ENCODE results near the gene TET1.
"Not testable (repeated sequence)": the region's sequence is repeated elsewhere in the genome, so short reads cannot be mapped to it uniquely, and the experiment has no call there.

Gene TET1

DNA sequence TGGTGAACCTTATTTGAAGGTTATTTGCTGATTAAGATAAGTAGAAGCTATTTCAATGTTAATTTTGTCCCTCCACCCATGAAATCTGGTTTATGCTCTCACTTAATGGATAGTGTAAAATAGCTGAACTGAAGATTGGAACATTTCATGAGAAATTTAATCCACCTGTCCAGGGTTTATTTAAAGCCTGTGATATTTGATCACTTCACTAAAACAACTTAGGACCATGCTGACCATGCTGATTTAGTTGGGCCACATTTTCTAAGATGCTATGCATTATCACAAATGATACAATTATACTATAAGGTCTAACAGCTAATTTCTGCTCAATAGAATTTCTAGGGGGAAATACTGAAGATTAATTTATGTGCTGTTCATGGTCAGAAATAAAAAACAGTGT lies 53.8 kb downstream of the TET1 start:
- not testable (repeated sequence) for ATAC-seq, DNase-seq

DNA sequence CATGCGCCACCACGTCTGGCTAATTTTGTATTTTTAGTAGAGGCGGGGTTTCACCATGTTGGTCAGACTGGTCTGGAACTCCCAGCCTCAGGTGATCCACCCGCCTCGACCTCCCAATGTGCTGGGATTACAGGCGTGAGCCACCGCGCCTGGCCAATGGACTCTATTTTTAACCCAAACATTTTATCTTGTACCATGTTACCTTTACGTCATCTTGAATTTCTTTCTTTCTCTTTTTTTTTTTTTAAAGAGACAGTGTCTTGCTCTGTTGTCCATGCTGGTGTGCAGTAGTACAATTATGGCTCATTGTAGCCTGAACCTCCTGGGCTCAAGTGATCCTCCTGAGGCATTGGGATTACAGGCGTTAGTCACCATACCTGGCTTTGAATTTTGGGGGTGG lies 57.6 kb downstream of the TET1 start:
- ATAC-seq, DNase-seq: not testable (repeated sequence)

DNA sequence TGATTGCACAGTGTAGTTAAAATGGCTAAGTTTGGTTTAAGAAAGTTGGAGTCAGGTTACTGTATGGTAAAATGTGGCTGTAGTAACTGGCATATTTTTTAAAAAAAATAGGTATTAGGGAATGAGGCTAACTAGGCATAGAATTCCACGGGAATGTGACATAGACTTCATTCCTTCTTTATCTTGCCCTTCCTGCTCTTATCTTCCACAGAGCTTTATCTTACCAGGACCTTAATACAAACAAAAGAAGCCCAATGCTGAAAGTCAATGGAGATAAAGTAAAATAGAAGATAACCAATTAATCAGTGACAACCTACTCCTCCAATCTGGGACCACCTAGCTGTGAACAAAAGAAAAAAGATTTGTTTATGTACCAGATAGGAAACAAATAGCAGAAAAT lies 58.1 kb downstream of the TET1 start:
- ATAC-seq: no peak
- no peak for DNase-seq

DNA sequence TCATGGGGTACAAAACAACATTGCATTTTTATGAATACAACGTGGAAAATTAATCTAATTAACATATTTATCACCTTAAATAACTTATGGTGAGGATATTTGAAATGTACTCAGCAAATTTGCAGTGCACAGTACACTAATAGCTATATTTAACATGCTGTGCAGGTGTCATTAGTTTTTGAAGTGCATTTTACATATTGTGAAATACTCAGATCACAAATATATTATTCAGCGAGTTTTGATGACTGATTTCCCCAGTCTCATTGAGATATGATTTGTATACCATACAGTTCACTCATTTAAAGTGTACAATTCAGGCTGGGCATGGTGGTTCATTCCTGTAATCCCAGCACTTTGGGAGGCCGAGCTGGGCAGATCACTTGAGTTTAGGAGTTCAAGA lies 59.5 kb downstream of the TET1 start:
- DNase-seq (no peak), ATAC-seq (no peak)

DNA sequence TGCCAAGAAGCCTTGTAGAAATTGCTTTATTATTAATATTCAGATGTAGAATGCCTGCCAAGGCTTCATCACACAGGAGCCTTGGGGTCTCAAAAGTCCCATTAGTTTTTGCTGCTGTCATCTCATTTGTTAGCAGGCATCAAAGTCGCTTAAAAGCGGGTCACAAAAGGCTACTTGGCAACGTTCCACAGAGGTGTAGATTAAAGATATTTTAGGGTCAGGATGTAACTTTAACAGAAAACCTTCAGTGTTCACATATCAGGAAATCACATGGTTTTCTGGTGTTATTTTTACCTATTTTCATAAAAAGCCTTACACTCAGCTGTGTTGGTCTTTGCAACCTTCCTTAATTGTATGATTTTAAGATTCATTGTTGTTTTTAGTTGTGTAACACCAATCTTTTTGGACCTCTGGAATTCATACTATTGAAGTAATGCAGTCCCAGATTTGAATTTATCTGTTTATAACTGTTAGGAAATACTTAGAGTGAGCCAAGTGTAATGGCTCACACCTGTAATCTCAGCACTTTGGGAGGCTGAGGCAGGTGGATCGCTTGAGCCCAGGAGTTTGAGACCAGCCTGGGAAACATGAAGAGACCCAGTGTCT lies 65.3 kb downstream of the TET1 start:
- ATAC-seq (no peak), DNase-seq (no peak)

DNA sequence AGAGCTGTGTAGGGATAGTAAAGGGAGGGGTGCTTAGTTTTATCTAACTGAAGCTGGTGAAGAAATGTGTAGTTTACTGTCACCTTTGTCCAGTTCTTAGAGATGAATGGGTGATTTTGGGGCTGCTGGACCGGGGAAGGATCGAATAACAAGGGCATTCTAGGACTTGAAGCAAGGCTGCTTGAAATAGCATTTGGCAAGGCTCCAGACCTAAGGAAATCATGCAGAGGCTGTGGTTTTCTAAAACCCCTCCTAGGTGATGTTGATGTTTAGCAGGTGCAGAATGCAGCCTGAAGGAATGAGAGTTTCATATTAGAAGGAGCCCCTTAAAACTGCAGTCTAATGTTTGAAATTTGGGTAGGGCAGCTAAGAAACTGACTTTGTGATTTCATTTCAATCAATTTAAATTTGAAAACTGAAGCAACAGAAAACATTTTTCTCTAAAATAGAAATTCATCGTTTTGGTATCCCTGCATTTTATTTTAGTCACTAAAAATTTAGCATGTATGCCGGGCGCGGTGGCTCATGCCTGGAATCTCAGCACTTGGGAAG lies 68.5 kb downstream of the TET1 start:
- DNase-seq (no peak), ATAC-seq (no peak)

DNA sequence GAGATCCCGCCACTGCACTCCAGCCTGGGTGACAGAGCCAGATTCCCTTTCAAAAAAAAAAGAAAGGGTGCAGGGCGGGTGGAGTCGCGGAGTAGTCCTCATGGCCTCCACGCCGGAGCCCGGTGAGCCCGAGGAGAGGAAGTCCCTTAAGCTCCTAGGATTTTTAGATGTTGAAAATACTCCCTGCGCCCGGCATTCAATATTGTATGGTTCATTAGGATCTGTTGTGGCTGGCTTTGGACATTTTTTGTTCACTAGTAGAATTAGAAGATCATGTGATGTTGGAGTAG lies 72.1 kb downstream of the TET1 start:
- ATAC-seq, DNase-seq: not testable (repeated sequence)

DNA sequence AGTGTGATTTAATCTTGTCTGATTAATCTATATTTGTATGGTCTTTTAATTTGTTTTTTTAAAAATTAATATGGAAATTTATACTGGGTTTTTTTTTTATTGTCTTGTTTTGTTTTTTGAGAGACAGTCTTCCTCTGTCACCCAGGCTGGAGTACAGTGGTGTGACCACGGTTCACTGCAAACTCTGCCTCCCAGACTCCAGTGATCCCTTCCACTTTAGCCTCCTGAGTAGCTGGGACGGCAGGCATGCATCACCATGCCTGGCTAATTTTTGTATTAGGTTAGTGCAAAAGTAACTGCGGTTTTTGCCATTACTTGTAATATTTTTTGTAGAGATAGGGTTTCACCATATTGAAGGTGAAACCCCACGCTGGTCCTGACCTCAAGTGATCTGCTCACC lies 73.1 kb downstream of the TET1 start:
- DNase-seq (no peak), ATAC-seq (no peak)

DNA sequence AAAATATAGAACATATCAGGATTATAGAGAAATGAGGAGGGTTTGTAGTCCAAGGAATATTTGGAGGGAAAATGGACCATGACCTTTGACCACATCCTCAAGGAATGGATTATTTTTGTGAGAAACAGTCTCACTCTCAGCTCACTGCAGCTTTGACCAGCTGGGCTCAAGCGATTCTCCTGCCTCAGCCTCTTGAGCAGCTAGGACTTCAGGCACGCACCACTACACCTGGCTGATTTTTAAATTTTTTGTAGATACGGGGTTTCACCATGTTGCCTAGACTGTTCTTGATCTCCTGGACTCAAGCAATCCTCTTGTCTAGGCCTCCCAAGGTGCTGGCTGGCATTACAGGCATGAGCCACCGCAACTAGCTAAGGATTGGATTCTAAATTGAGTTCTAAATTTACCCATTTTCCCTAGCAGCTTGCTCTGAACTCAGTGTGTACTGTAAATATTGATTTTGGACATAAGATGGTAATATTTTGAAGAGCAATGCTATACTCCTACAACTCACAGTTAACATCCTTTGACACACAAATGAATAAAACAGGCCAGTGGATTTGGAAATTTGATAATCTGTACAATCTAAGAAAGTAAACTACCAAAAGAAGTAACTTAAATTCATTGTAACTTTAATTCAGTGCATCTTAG lies 73.8 kb downstream of the TET1 start:
- ATAC-seq (no peak), DNase-seq (no peak)

DNA sequence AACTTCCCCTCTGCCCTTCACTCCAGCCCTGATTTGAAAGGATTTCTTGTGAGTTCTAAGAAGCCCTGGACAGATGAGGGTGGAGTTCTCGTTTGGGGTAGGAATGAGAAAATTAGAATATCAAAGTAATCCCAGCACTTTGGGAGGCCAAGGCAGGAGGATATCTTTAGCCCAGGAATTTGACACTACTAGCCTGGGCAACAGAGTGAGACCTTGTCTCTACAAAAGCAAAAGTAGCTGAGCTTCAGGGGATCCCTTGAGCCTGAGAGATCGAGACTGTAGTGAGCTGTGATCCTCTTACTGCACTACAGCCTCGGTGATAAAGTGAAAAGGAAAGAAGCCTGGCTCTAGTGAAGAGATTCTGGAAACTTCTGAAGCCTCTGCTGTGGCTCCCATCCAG lies 76.2 kb downstream of the TET1 start:
- no peak for ATAC-seq
- no peak for DNase-seq

DNA sequence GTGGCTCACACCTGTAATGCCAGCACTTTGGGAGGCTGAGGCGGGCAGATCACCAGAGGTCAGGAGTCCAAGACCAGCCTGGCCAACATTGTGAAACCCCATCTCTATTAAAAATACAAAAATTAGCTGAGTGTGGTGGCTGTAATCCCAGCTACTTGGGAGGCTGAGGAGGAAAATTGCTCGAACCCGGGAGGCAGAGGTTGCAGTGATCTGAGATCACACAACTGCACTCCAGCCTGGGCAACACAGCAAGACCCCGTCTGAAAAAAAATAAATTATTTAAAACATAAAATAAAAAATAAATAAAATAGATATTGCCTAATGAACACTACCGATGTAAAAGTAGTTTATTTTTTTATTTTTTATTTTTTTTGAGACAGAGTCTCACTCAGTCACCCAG lies 83.4 kb downstream of the TET1 start:
- not testable (repeated sequence) for DNase-seq, ATAC-seq

DNA sequence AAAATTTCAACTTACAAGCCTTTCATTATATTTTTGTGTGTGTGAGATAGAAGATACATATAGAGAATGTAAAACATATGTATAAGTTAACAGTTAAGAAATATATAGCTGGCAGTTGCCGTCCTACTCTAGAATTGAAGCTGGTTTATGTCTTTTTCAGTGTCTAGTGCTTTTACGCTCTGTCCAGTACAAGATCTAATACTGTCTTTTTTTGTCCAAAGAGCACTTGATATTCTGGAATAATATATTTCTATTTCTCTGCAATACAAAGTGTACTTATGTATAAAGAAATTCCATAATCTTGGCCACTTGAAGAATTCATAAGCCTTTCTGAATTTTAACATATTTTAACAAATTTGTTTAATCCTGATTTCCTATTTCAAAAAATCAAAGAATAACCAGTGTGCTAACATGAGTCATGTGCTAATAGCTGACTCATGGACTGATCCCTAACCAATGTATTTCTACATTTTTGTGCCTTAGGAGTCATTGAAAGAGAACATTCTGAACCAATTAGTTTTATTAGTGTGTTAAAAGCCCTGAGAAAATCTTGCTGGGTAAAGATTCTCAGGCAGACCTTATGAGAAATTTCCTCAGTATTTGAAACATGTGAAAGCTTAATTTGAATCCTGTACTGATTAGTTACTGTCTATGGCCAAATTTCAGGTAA lies 87.7 kb downstream of the TET1 start:
- no peak for ATAC-seq
- no peak for DNase-seq

DNA sequence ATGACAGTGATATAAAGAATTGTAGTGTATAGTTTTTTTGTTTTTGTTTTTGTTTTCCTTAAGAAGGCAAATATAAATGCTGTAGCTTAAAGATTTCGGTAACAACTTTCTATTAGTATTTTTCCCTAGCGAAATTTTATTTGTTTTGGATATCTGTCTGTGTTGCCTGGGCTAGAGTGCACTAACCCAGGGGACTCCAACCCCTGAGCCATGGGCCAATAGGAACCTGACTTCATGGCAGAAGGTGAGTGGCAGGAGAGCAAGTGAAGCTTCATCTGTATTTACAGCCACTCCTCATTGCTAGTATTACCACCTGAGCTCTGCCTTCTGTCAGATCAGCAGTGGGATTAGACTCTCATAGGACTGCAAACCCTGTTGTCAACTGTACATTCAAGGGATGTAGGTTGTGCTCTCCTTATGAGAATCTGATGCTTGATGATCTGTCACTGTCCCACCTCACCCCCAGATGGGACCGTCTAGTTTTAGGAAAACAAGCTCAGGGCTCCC lies 95.5 kb downstream of the TET1 start:
- ATAC-seq: no peak
- no peak for DNase-seq

DNA sequence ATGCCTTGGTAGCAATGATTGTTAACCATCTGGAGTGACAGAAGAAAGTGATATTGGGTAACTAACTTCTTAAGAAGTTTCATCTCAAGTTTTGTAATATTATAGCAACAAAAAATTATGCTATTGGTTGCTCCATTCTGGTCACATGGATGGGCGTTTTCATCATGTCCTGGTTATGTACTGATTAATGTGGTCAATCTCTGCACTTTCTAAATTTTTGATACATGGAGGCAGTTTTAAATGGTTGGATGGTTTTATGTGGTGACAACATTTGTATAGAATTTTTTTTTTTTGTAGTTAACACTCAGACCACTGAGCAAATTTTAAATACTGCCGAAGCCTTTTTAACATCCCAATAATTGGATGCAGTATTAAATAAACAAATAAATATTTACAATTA lies 105.7 kb downstream of the TET1 start:
- ATAC-seq: no peak
- no peak for DNase-seq

DNA sequence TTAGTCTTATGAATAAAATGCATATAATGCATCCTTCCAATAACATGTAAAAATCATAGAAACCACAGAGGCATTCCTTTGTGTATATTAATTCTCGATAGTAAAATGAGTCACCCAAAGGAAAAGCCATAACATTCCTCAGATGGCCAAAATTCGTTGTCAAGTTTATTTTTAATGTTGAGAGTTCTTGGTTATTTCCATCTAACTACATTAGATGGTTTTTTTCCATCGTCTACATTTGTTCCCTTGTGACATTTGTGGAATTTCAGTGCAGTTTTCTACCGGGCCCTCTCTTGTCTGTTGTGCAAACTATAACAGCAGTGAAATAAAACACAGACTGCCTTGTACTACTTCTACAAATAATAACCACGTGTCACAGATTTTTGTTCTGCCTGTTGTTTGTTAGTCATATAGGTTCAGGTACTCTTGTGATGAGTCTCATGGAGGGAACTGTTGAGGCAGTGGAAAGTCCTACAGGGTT lies 106.2 kb downstream of the TET1 start:
- ATAC-seq: no peak
- DNase-seq: no peak

DNA sequence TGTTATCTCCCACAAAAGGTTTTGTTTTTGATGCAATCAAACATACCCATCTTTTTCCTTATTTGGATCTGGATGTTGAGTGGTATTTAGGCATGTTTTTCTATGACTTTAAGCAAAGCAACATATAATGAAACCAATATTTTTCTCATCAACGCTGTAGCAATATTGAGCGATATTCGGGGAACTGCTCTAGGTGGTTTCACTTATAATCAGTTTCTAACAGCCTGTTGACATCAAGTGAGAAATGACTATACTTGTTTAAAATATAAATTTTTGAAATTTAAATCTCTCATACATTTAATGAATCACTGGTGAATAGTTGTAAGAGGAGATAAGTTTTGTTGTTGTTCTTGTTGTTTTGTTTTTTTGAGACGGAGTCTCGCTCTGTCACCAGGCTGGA lies 108.1 kb downstream of the TET1 start:
- no peak for DNase-seq
- ATAC-seq: no peak

DNA sequence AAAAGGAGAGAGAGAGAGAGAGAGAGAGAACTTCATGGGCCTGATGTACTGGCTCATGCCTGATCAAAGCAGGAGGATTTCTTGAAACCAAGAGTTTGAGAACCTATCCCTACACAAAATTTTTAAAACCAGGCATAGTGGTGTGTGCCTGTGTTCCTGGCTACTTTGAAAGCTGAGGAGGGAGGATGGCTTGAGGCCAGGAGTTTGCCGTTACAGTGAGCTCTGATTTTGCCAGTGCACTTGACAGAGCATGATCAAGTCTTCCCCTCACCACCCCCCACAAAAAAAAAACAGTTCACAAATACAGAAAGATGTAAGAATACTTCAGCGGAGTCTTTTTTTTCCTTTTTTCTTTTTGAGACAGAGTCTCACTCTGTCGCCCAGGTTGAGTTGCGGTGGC lies 108.8 kb downstream of the TET1 start:
- ATAC-seq (no peak), DNase-seq (no peak)

DNA sequence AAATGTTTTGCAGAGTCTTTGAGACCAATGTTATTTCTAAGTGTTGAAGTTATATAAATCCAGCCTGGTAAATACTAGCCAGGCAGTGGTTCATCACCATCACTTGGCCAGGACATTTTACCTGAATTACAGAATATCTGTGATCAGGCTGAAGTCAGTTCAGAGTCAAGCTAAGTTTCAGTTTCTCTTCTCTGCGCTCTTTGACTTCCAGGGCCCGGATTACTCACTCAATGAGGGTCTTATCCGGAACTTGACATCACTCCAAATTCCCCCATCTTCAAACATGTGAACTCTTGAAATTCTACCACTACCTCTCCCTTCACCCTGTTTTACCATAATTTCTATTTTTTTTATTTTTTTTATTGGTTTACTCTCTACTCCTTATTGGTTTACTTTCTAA lies 124.3 kb downstream of the TET1 start:
- ATAC-seq (peak; percentile 52), DNase-seq (no peak)

DNA sequence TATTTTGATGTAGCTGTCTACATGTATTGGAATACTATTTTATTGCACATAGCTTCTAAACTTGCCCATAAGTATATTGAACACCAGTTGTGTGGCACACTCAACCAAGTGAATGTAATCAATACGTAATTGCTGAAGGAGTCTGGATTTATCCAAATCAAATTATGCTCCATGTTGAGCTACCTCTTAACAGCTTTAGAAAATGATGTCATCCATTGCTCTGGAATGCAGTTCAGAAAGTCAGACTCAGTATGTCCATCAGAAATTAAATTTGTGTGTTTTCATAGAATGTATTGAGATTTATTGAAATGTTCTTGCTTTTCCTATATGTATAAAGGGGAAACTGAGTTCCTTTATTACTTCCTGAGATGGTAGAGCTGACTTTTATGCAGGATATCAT lies 135.9 kb downstream of the TET1 start:
- DNase-seq: no peak

DNA sequence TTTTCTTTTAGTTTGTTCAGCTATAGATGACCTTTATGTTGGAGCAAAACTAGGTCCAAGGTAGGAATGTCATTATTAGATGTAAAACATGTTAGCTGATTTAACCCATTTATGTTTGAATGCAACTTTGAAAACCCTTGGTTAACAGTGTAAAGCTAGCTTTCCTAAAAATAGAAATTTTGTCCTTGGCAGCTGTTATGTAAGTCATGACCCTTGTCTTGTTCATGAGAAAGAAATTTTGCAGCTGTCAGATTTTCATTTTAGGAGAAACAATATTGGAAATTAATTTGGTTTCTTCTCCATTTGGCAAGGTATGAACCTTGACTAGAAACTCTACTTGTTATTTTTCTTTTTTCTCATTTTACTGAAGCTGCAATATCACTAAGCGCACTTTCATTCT lies 137.0 kb downstream of the TET1 start:
- DNase-seq: no peak
- no peak for ATAC-seq

More for the DNA sequence above, 135.9 kb downstream of the TET1 start:
- ATAC-seq: no peak

DNA sequence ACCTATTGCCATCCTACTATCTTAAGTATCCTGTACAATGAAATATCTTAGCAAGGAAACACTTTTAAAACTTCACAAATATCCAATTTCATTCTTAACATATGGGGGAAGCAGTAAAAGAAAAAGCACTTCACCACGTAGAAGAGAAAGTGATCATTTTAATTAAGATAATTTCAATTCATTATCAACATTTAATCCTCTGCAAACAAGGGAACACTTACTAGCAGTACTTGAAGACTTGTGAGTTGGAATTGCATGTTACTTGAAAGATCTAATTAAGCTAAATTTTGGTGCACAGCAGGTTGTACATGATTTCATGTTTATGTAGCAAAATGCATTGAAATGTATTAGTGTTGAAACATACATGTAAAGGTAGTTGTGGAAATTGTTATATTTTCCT lies 140.1 kb downstream of the TET1 start:
- ATAC-seq: no peak
- DNase-seq: no peak

DNA sequence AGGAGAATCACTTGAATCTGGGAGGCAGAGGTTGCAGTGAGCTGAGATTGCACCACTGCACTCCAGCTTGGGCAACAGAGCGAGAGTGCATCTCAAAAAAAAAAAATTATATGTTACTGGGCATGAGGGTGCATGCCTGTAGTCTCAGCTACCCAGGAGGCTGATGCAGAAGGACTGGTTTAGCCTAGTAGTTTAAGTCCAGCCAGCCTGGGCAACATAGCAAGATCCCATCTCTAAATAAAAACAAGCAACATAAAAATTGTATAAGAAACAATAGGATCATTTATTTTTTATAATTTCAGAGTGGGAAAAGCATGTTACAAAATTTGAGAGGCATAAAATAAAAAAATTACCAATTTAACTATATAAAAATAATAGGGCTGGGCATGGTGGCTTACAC lies 145.4 kb downstream of the TET1 start:
- no peak for DNase-seq
- ATAC-seq: no peak

DNA sequence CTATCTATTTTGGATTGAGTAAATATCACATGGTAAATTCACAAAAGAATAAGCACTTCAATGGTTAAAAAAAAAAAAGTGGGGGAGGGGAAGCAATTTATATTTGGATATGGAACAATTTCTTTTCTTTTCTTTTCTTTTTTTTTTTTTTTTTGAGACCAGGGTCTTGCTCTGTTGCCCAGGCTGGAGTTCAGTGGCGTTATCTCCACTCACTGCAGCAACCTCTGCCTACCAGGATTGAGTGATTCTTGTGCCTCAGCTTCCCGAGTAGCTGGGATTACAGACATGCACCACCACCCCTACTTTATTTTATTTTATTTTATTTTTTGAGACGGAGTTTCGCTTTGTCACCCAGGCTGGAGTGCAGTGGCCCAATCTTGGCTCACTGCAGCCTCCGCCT lies 148.8 kb downstream of the TET1 start:
- DNase-seq, ATAC-seq: not testable (repeated sequence)

All from stimulated activated naive CD8-positive, alpha-beta T cell treated with anti-CD3 and anti-CD28 coated beads, Interleukin-15, Interleukin-2, amounts not matched to agents 100 U/mL and 50 U/mL, for 24 hours (primary cell).